ENCODE results near the gene CEP135.

Gene CEP135

GRCh38 chr4:55904576-55904975, 44.2 kb upstream of the CEP135 start:
- Histone ChIP-seq H3K27ac (ENCODE audit: low read length) (no peak overlapping the region), H2AFZ (ENCODE audit: low read depth, low read length) (no peak overlapping the region), H3K4me2 (ENCODE audit: insufficient read depth, low read length) (no peak overlapping the region), H4K20me1 (ENCODE audit: insufficient read depth, low read length) (no peaks in the 10 kb centered on the region), H3K79me2 (ENCODE audit: insufficient read depth, low read length) (no peaks in the 10 kb centered on the region), H3K27me3 (ENCODE audit: insufficient read depth, low read length, poor library complexity) (no peaks in the 10 kb centered on the region), H3K36me3 (ENCODE audit: insufficient read depth, low read length) (peaks cover 43% of the 10 kb centered on the region; the same call in 1 of the 2 replicates), H3K4me3 (ENCODE audit: low read depth in 1 of 2, low read length in 2 of 2) (no peak overlapping the region), H3K9ac (ENCODE audit: low read depth, low read length) (no peak overlapping the region), H3K4me1 (ENCODE audit: insufficient read depth, low read length) (peaks cover 10% of the 10 kb centered on the region), H3K9me3 (ENCODE audit: insufficient read depth, low read length, severe bottlenecking) (no peaks in the 10 kb centered on the region)
- no peak for ATAC-seq (ENCODE audit: insufficient read depth, low read depth)
- TF ChIP-seq CTCF (IDR thresholded peaks at IDR 0.05; ENCODE audit: borderline replicate concordance, extremely low read depth, low read length, poor library complexity, severe bottlenecking): no peak
- TF ChIP-seq EZH2 (IDR thresholded peaks at IDR 0.05; ENCODE audit: borderline replicate concordance, low read depth, low read length, severe bottlenecking): no peak
- DNase-seq: no peak

- TF ChIP-seq CTCF (IDR thresholded peaks at IDR 0.05; ENCODE audit: borderline replicate concordance, extremely low read depth, low read length, poor library complexity, severe bottlenecking) (no peak), EZH2 (IDR thresholded peaks at IDR 0.05; ENCODE audit: borderline replicate concordance, low read depth, low read length, severe bottlenecking) (no peak)
- Histone ChIP-seq H3K27ac (ENCODE audit: low read length) (no peak overlapping the region), H3K4me1 (ENCODE audit: insufficient read depth, low read length) (peaks cover 10% of the 10 kb centered on the region), H3K79me2 (ENCODE audit: insufficient read depth, low read length) (no peaks in the 10 kb centered on the region), H3K9me3 (ENCODE audit: insufficient read depth, low read length, severe bottlenecking) (no peaks in the 10 kb centered on the region), H3K9ac (ENCODE audit: low read depth, low read length) (no peak overlapping the region), H3K4me3 (ENCODE audit: low read depth in 1 of 2, low read length in 2 of 2) (no peak overlapping the region), H3K27me3 (ENCODE audit: insufficient read depth, low read length, poor library complexity) (no peaks in the 10 kb centered on the region), H3K4me2 (ENCODE audit: insufficient read depth, low read length) (no peak overlapping the region), H4K20me1 (ENCODE audit: insufficient read depth, low read length) (no peaks in the 10 kb centered on the region), H2AFZ (ENCODE audit: low read depth, low read length) (no peak overlapping the region), H3K36me3 (ENCODE audit: insufficient read depth, low read length) (peaks cover 31% of the 10 kb centered on the region; the same call in 1 of the 2 replicates)
- ATAC-seq (ENCODE audit: insufficient read depth, low read depth) (no peak), DNase-seq (no peak)
These were observed 42.4 kb upstream of the CEP135 start for GRCh38 chr4:55906323-55906722.

GRCh38 chr4:55906989-55907388, 41.8 kb upstream of the CEP135 start:
- ATAC-seq (ENCODE audit: insufficient read depth, low read depth) (peak; percentile 48; the same call in 2 of the 3 replicates), DNase-seq (no peak)
- Histone ChIP-seq H3K36me3 (ENCODE audit: insufficient read depth, low read length) (peaks cover 29% of the 10 kb centered on the region; the same call in 1 of the 2 replicates), H3K4me2 (ENCODE audit: insufficient read depth, low read length) (peak overlapping the region; percentile 50), H3K79me2 (ENCODE audit: insufficient read depth, low read length) (no peaks in the 10 kb centered on the region), H4K20me1 (ENCODE audit: insufficient read depth, low read length) (no peaks in the 10 kb centered on the region), H3K9me3 (ENCODE audit: insufficient read depth, low read length, severe bottlenecking) (no peaks in the 10 kb centered on the region), H3K9ac (ENCODE audit: low read depth, low read length) (no peak overlapping the region), H3K4me3 (ENCODE audit: low read depth in 1 of 2, low read length in 2 of 2) (no peak overlapping the region), H3K4me1 (ENCODE audit: insufficient read depth, low read length) (peaks cover 10% of the 10 kb centered on the region), H2AFZ (ENCODE audit: low read depth, low read length) (0 out of 2 replicates have a peak overlapping the region, but pooled peaks have one; percentile 14), H3K27me3 (ENCODE audit: insufficient read depth, low read length, poor library complexity) (no peaks in the 10 kb centered on the region), H3K27ac (ENCODE audit: low read length) (no peak overlapping the region)
- no peak for TF ChIP-seq EZH2 (IDR thresholded peaks at IDR 0.05; ENCODE audit: borderline replicate concordance, low read depth, low read length, severe bottlenecking)
- no peak for TF ChIP-seq CTCF (IDR thresholded peaks at IDR 0.05; ENCODE audit: borderline replicate concordance, extremely low read depth, low read length, poor library complexity, severe bottlenecking)
